SK-N-SH (cell line): ENCODE measurements around the gene SCGB1D4. TPM values are rescaled to one million over a fixed set of nuclear protein-coding genes. Genes with fewer than 3 reads are reported as not detected.

Experiments used
- CTCF ChIA-PET: fragments of 300-600, 350-600 bp; formaldehyde crosslinking; extraction: SDS; loops from one replicate; lab custom pipeline; 2021; lab: Yijun Ruan, JAX
- POLR2A ChIA-PET: fragments of 350-600 bp; sonication (Branson Sonifier 250); formaldehyde crosslinking; extraction: SDS; loops from one replicate; lab custom pipeline; 2020; ENCODE audit warnings: antibody characterized with exemption, inconsistent platforms; lab: Yijun Ruan, JAX
- DNase-seq: peaks from one replicate; pipeline ENCODE4 v3.0.0; 2012
- H2AFZ ChIP-seq: fragments of 200-600 bp; sonication (generic); 2 replicates; pipeline ENCODE4 v1.8.1; 2016; ENCODE audit warnings: antibody characterized with exemption, mild to moderate bottlenecking, low read depth
- H3F3A ChIP-seq: fragments of 200-600 bp; sonication (generic); replicated peaks from 2 replicates; pipeline ENCODE3; 2016; ENCODE audit warnings: antibody characterized with exemption, mild to moderate bottlenecking; ENCODE audit not compliant: insufficient read depth
- H3K27ac ChIP-seq, 2 experiments: fragments of 200-500 bp in 1 of 2; fragments of 200-600 bp in 1 of 2; sonication (Bioruptor generic) in 1 of 2; sonication (generic), shearing (Covaris generic) in 1 of 2; 2 replicates each; pipeline versions ENCODE4 v1.5.1 to v1.6.1; 2014 to 2016; ENCODE audit warnings: low read depth in 2 of 2, inconsistent platforms in 1 of 2, low read length in 1 of 2, mild to moderate bottlenecking in 1 of 2, mixed read lengths in 1 of 2
- H3K27me3 ChIP-seq: fragments of 200-600 bp; sonication (generic), shearing (Covaris generic); 2 replicates; pipeline ENCODE4 v1.6.1; 2016; ENCODE audit warnings: mixed run types; ENCODE audit not compliant: insufficient read depth
- H3K36me3 ChIP-seq, 2 experiments: fragments of 200-500 bp in 1 of 2; fragments of 200-600 bp in 1 of 2; sonication (Bioruptor generic) in 1 of 2; sonication (generic) in 1 of 2; replicated peaks in 1 of 2; 2 replicates each; pipeline versions ENCODE3 to v1.5.1; 2014 to 2016; ENCODE audit warnings: low read length in 1 of 2, mild to moderate bottlenecking in 1 of 2; ENCODE audit not compliant: insufficient read depth in 2 of 2, control insufficient read depth in 1 of 2
- H3K4me1 ChIP-seq, 2 experiments: fragments of 200-500 bp in 1 of 2; fragments of 200-600 bp in 1 of 2; sonication (Bioruptor generic) in 1 of 2; sonication (generic), shearing (Covaris generic) in 1 of 2; 2 replicates each; pipeline versions ENCODE4 v1.5.1 to v1.6.1; 2014 to 2016; ENCODE audit warnings: low read depth in 1 of 2, low read length in 1 of 2, mixed run types in 1 of 2; ENCODE audit not compliant: insufficient read depth in 2 of 2, control insufficient read depth in 1 of 2
- H3K4me2 ChIP-seq: fragments of 200-600 bp; sonication (generic), shearing (Covaris generic); 2 replicates; pipeline ENCODE4 v1.6.1; 2017; ENCODE audit warnings: mixed run types
- H3K4me3 ChIP-seq, 2 experiments: fragments of 200-500 bp in 1 of 2; fragments of 200-600 bp in 1 of 2; sonication (Bioruptor generic) in 1 of 2; sonication (generic), shearing (Covaris generic) in 1 of 2; 2 replicates each; pipeline versions ENCODE4 v1.5.1 to v1.8.1; 2014 to 2016; ENCODE audit warnings: low read depth in 2 of 2, inconsistent platforms in 1 of 2, low read length in 1 of 2, mild to moderate bottlenecking in 1 of 2, mixed read lengths in 1 of 2, moderate library complexity in 1 of 2
- H3K79me2 ChIP-seq: fragments of 200-600 bp; sonication (generic); 2 replicates; pipeline ENCODE4 v1.8.1; 2017; ENCODE audit warnings: mild to moderate bottlenecking; ENCODE audit not compliant: insufficient read depth
- H3K9ac ChIP-seq: fragments of 200-600 bp; sonication (generic); 2 replicates; pipeline ENCODE4 v1.6.1; 2017; ENCODE audit warnings: mixed run types
- H3K9me2 ChIP-seq: fragments of 200-600 bp; sonication (generic); 2 replicates; pipeline ENCODE4 v1.6.1; 2017; ENCODE audit warnings: mixed run types
- H3K9me3 ChIP-seq: fragments of 200-600 bp; sonication (generic); 2 replicates; pipeline ENCODE4 v1.6.1; 2017; ENCODE audit warnings: mixed run types, mild to moderate bottlenecking, moderate library complexity
- H4K20me1 ChIP-seq: fragments of 200-600 bp; sonication (generic); 2 replicates; pipeline ENCODE4 v1.6.1; 2017; ENCODE audit warnings: mild to moderate bottlenecking, mixed run types; ENCODE audit not compliant: insufficient read depth
- CHD2 ChIP-seq: fragments of 150-350 bp; IDR thresholded peaks from 2 replicates; pipeline ENCODE4 v1.6.1; 2018; ENCODE audit warnings: low read length; ENCODE audit not compliant: partially characterized antibody
- EZH2phosphoT487 ChIP-seq: fragments of 200-600 bp; sonication (generic); IDR thresholded peaks from 2 replicates; pipeline ENCODE4 v1.6.1; 2017; ENCODE audit warnings: low read depth, mixed run types, mild to moderate bottlenecking, antibody characterized with exemption, moderate library complexity, borderline replicate concordance
- GATA2 ChIP-seq: sonication (generic); formaldehyde crosslinking; IDR thresholded peaks from 2 replicates; pipeline ENCODE4 v1.5.0; 2020; ENCODE audit warnings: mild to moderate bottlenecking, missing genetic modification reagents
- IRF3 ChIP-seq: fragments of 150-350 bp; IDR thresholded peaks from 2 replicates; pipeline ENCODE4 v1.6.1; 2016; ENCODE audit warnings: mild to moderate bottlenecking, low read depth, low read length
- MEF2A ChIP-seq: IDR thresholded peaks from 2 replicates; pipeline ENCODE4 v1.4.0; 2012; ENCODE audit warnings: low read depth, borderline replicate concordance
- PBX3 ChIP-seq: IDR thresholded peaks from 2 replicates; pipeline ENCODE4; 2012
- POLR2AphosphoS5 ChIP-seq: IDR thresholded peaks from 2 replicates; pipeline ENCODE4 v1.6.1; 2012; ENCODE audit warnings: low read depth, low read length
- RAD21 ChIP-seq: IDR thresholded peaks from 2 replicates; pipeline ENCODE4 v1.6.1; 2012; ENCODE audit warnings: mild to moderate bottlenecking, low read length
- SIN3A ChIP-seq: IDR thresholded peaks from 2 replicates; pipeline ENCODE4 v1.6.1; 2012; ENCODE audit warnings: low read depth, mild to moderate bottlenecking, low read length, moderate library complexity, borderline replicate concordance
- WGBS: methylation state at CpG from one replicate; pipeline ENCODE4 v1.1.6; 2017; ENCODE audit warnings: low lambda C conversion rate; 5-methylcytosine and 5-hydroxymethylcytosine counted together
- polyA plus RNA-seq, 3 experiments: library from polyadenylated mRNA; depleted of rRNA; stranded (reverse); fragments of >200 nt; gene quantifications; 2 replicates each; pipeline ENCODE4 v1.2.3, GENCODE V29; 2012
- TF ChIP-seq, protein P1 (sequence below): fragments of 200-600 bp; sonication (generic); IDR thresholded peaks from 2 replicates; pipeline ENCODE4 v1.6.1; 2017; ENCODE audit warnings: antibody characterized with exemption, mild to moderate bottlenecking, moderate library complexity

Gene SCGB1D4
- polyA plus RNA-seq, 1 of the 3 experiments (the other 2 are of a cell fraction): not detected

- TF ChIP-seq IRF3: no peak
- TF ChIP-seq GATA2 (CRISPR knock-in tag): no peak
- no peak for TF ChIP-seq PBX3
- TF ChIP-seq POLR2AphosphoS5: no peak
- no peak for TF ChIP-seq RAD21
- no peak for TF ChIP-seq MEF2A
- no peak for TF ChIP-seq EZH2phosphoT487
- no peak for TF ChIP-seq CHD2
These were observed 44.8 kb downstream of the SCGB1D4 start (continued) for GRCh38 chr11:62253999-62254542.

GRCh38 chr11:62251698-62252097 is 47.2 kb downstream of the SCGB1D4 start:
- no peaks in the 10 kb centered on the region for H3K9me3 ChIP-seq
- H2AFZ ChIP-seq: no peak overlapping the region
- ChIA-PET POLR2A (no interaction called here), CTCF (interaction anchor here (1.3 kb wide), 1 partner anchor 59 kb away, joined by 3 read pairs; no protein-coding TSS in a partner anchor)
- no peaks in the 10 kb centered on the region for H4K20me1 ChIP-seq
- H3K36me3 ChIP-seq: no peaks in the 10 kb centered on the region
- WGBS: 0% methylated on average over 4 of the region's 4 CpGs
- DNase-seq: no peak
- no peak overlapping the region for H3K4me2 ChIP-seq
- no peaks in the 10 kb centered on the region for H3K79me2 ChIP-seq
- no peaks in the 10 kb centered on the region; the same call in 1 of the 2 replicates for H3K27me3 ChIP-seq
- H3K4me3 ChIP-seq: no peak overlapping the region
- no peak overlapping the region for H3K9ac ChIP-seq
- TF ChIP-seq, protein P1, sequence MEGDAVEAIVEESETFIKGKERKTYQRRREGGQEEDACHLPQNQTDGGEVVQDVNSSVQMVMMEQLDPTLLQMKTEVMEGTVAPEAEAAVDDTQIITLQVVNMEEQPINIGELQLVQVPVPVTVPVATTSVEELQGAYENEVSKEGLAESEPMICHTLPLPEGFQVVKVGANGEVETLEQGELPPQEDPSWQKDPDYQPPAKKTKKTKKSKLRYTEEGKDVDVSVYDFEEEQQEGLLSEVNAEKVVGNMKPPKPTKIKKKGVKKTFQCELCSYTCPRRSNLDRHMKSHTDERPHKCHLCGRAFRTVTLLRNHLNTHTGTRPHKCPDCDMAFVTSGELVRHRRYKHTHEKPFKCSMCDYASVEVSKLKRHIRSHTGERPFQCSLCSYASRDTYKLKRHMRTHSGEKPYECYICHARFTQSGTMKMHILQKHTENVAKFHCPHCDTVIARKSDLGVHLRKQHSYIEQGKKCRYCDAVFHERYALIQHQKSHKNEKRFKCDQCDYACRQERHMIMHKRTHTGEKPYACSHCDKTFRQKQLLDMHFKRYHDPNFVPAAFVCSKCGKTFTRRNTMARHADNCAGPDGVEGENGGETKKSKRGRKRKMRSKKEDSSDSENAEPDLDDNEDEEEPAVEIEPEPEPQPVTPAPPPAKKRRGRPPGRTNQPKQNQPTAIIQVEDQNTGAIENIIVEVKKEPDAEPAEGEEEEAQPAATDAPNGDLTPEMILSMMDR: no peak
- no peak for TF ChIP-seq SIN3A
- no peaks in the 10 kb centered on the region for H3K9me2 ChIP-seq
- no peaks in the 10 kb centered on the region for H3F3A ChIP-seq
- no peaks in the 10 kb centered on the region for H3K4me1 ChIP-seq
- H3K27ac ChIP-seq: no peak overlapping the region

Other genes starting within 250 kb of the SCGB1D4 start
- 14.5 and 20.1 TPM in 2 replicates for gene INCENP, start 175.1 kb downstream of the SCGB1D4 start, polyA plus RNA-seq (2012; rRNA removed)
- gene SCGB1D1, start 108.9 kb downstream of the SCGB1D4 start, polyA plus RNA-seq (2012; rRNA removed): not detected in 2 replicates
- gene SCGB2A1, start 90.4 kb downstream of the SCGB1D4 start, polyA plus RNA-seq (2012; rRNA removed): not detected in 2 replicates
- not detected in 2 replicates for gene SCGB1D2, start 56.8 kb downstream of the SCGB1D4 start, polyA plus RNA-seq (2012; rRNA removed)
- gene SCGB2A2, start 28.9 kb downstream of the SCGB1D4 start, polyA plus RNA-seq (2012; rRNA removed): not detected in 2 replicates
- gene ASRGL1, start 38.4 kb upstream of the SCGB1D4 start, polyA plus RNA-seq (2012; rRNA removed): 2.6 and 4.3 TPM in 2 replicates
- not detected in 2 replicates for gene SCGB1A1, start 120.0 kb upstream of the SCGB1D4 start, polyA plus RNA-seq (2012; rRNA removed)
- gene AHNAK, start 247.7 kb upstream of the SCGB1D4 start, polyA plus RNA-seq (2012; rRNA removed): 57.8 and 62.3 TPM in 2 replicates